Cardiac atrium fibroblast (primary cell): Measurements from ENCODE around the gene TMOD2. TPM values are rescaled to one million over a fixed set of nuclear protein-coding genes. Genes with fewer than 3 reads are reported as not detected.

Experiments
- total RNA-seq: library from RNA; depleted of rRNA; stranded (reverse); fragments of >200 nt; gene quantifications from 2 replicates; pipeline ENCODE4 v1.2.3, GENCODE V29; 2015

Gene TMOD2
- 5.1 and 11.5 TPM in 2 replicates for total RNA-seq

GRCh38 chr15:51750792-51751696 lies at the start of gene TMOD2:
TMOD2 (plus strand) TSS chr15:51751597; CDS start chr15:51766442, 14,845 bp downstream.

GRCh38 chr15:51737522-51738305 lies 13.7 kb upstream of the TMOD2 start, which contains the start of gene LYSMD2:
LYSMD2 (minus strand) TSS chr15:51737655; CDS start chr15:51737622, 33 bp downstream.

GRCh38 chr15:51829376-51830275 lies 78.2 kb downstream of the TMOD2 start, which contains the start of gene TMOD3:
TMOD3 (plus strand) TSS chr15:51829653; CDS start chr15:51862885, 33,232 bp downstream.

Other genes starting within 250 kb of the TMOD2 start
- gene DMXL2, start 128.8 kb upstream of the TMOD2 start, total RNA-seq = 6.5 and 17.7 TPM in 2 replicates
- not detected in 2 replicates for gene SCG3, start 70.1 kb upstream of the TMOD2 start, total RNA-seq
- gene LYSMD2, start 13.9 kb upstream of the TMOD2 start, total RNA-seq = 6.5 and 14.1 TPM in 2 replicates
- 39.2 and 42.3 TPM in 2 replicates for gene TMOD3, start 78.1 kb downstream of the TMOD2 start, total RNA-seq
- 11.0 and 17.7 TPM in 2 replicates for gene LEO1, start 220.2 kb downstream of the TMOD2 start, total RNA-seq